KOPT-K1 (cell line): Measurements from ENCODE around the gene NDE1.
"Not testable (repeated sequence)": the region's sequence is repeated elsewhere in the genome, so short reads cannot be mapped to it uniquely, and the experiment has no call there.

Experiments
- H3K27ac ChIP-seq: fragments of 200-600 bp; sonication (generic); 2 replicates; pipeline ENCODE4 v1.5.1; 2016; ENCODE audit warnings: antibody characterized with exemption, mild to moderate bottlenecking, low read depth, low read length; ENCODE audit not compliant: poor library complexity, severe bottlenecking
- H3K36me3 ChIP-seq: fragments of 200-600 bp; sonication (generic); 2 replicates; pipeline ENCODE4 v1.5.1; 2017; ENCODE audit warnings: antibody characterized with exemption, mild to moderate bottlenecking, low read length, moderate library complexity; ENCODE audit not compliant: insufficient read depth
- H3K9me3 ChIP-seq: fragments of 200-600 bp; sonication (generic); 2 replicates; pipeline ENCODE4 v1.5.1; 2017; ENCODE audit warnings: antibody characterized with exemption, low read length, mild to moderate bottlenecking; ENCODE audit not compliant: insufficient read depth, poor library complexity, severe bottlenecking

NDE1 gene

GRCh38 chr16:15650019-15650697, at the start of gene NDE1:
NDE1 (plus strand) TSS chr16:15650245; CDS start chr16:15664779, 14,534 bp downstream.
- H3K9me3 ChIP-seq = no peaks in the 10 kb centered on the region
- H3K36me3 ChIP-seq = peaks cover 31% of the 10 kb centered on the region
- peak within 1 kb of the TSS; percentile 87 for H3K27ac ChIP-seq

- no peak overlapping the region for H3K27ac ChIP-seq
- peaks cover 100% of the 10 kb centered on the region for H3K36me3 ChIP-seq
- H3K9me3 ChIP-seq = no peaks in the 10 kb centered on the region
Observed at GRCh38 chr16:15601212-15601879, 48.7 kb upstream of the NDE1 start.

GRCh38 chr16:15602285-15603044, 47.6 kb upstream of the NDE1 start:
- H3K36me3 ChIP-seq = peaks cover 100% of the 10 kb centered on the region

GRCh38 chr16:15604460-15605440, 45.3 kb upstream of the NDE1 start:
- no peaks in the 10 kb centered on the region for H3K9me3 ChIP-seq
- no peak overlapping the region for H3K27ac ChIP-seq
- H3K36me3 ChIP-seq = peaks cover 100% of the 10 kb centered on the region

More at GRCh38 chr16:15602285-15603044, 47.6 kb upstream of the NDE1 start:
- H3K9me3 ChIP-seq = no peaks in the 10 kb centered on the region
- no peak overlapping the region for H3K27ac ChIP-seq

GRCh38 chr16:15605839-15606517, 44.1 kb upstream of the NDE1 start:
- Histone ChIP-seq H3K36me3 (peaks cover 100% of the 10 kb centered on the region), H3K9me3 (no peaks in the 10 kb centered on the region), H3K27ac (no peak overlapping the region)

- peaks cover 99% of the 10 kb centered on the region for H3K36me3 ChIP-seq
- no peak overlapping the region for H3K27ac ChIP-seq
- H3K9me3 ChIP-seq = no peaks in the 10 kb centered on the region
Observed at GRCh38 chr16:15606518-15607220, 43.4 kb upstream of the NDE1 start.

- H3K27ac ChIP-seq, H3K9me3 ChIP-seq: not testable (repeated sequence)
- peaks cover 99% of the 10 kb centered on the region for H3K36me3 ChIP-seq
Observed at GRCh38 chr16:15607221-15607699, 42.8 kb upstream of the NDE1 start.

GRCh38 chr16:15607700-15608396, 42.2 kb upstream of the NDE1 start:
- H3K36me3 ChIP-seq = peaks cover 99% of the 10 kb centered on the region
- H3K9me3 ChIP-seq = no peaks in the 10 kb centered on the region
- no peak overlapping the region for H3K27ac ChIP-seq

GRCh38 chr16:15608398-15609285, 41.4 kb upstream of the NDE1 start:
- Histone ChIP-seq H3K36me3 (peaks cover 97% of the 10 kb centered on the region), H3K9me3 (no peaks in the 10 kb centered on the region), H3K27ac (no peak overlapping the region)

- H3K27ac ChIP-seq = no peak overlapping the region
- H3K9me3 ChIP-seq = no peaks in the 10 kb centered on the region
- peaks cover 97% of the 10 kb centered on the region for H3K36me3 ChIP-seq
Observed at GRCh38 chr16:15609286-15609649, 40.8 kb upstream of the NDE1 start.

- Histone ChIP-seq H3K27ac (no peak overlapping the region), H3K36me3 (peaks cover 94% of the 10 kb centered on the region), H3K9me3 (no peaks in the 10 kb centered on the region)
Observed at GRCh38 chr16:15610369-15610871, 39.6 kb upstream of the NDE1 start.

GRCh38 chr16:15611610-15612009, 38.4 kb upstream of the NDE1 start:
- H3K27ac ChIP-seq = no peak overlapping the region
- no peaks in the 10 kb centered on the region for H3K9me3 ChIP-seq
- H3K36me3 ChIP-seq = peaks cover 94% of the 10 kb centered on the region
